ENCODE results near the gene ERCC8.
"Not testable (repeated sequence)": the region's sequence is repeated elsewhere in the genome, so short reads cannot be mapped to it uniquely, and the experiment has no call there.

ERCC8 gene

DNA sequence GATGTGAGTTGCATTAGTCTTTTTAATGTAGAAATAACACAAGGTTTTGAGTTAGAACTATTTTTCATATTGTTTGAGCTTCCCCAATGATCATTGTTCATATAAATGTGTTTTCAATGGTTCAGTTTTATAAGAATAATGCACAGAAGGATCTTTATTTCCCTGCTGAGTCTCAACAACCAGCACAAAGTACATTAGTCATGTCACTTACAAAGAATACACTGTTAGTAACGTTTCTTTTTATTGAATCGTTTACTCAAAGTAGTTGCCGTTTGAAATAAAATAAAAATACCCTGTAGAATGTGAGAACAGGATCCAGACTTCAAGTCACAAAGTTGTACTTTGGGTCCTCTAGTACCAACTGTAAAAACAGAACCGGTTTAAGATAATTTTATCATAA, 41.5 kb downstream of the ERCC8 start:
- DNase-seq, result no peak

DNA sequence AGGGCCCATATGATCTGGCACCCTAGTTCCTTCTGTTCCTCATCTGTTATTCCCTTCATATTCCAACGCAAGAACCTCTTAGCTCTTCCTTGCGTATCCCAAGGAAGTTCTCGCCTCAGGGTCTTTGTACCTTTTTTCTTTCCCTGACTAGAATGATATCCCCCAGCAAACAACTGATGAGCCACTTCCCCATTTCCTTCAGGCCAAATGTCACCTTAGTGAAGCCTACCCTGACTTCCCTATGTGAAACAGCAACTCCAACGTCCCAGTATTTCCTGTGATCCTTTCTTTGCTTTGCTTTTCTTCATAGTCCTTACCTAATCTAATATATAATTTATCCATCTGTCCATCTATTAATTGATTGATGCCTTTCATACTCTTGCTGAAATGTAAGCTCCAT, 47.9 kb downstream of the ERCC8 start:
- no peak for DNase-seq

- no peak for DNase-seq
These were observed 51.3 kb downstream of the ERCC8 start for GRCh38 chr5:60893521-60893920.

DNA sequence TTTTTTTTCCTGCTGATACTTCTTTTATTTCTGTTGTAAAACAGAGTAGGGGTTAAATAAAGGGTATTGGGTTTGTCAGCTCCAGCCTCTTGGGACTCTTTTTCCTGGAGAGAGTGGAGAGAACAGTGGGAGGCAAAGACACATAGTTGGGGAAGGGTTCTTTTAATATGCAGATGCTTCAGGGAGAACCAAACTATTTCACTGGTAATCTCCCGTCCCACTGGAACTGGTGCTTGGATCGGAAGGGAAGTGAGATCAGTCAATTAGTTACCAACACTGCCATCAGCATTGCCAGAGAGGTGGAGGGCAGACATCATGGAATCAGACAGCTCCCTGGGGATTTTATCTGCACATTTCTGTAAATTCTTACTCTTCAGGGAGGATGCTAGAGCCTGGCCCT, 53.2 kb downstream of the ERCC8 start:
- no peak for DNase-seq

GRCh38 chr5:60888359-60889061, 56.4 kb downstream of the ERCC8 start:
- DNase-seq, result no peak

- DNase-seq, result no peak
These were observed 57.1 kb downstream of the ERCC8 start for GRCh38 chr5:60887746-60888145.

- DNase-seq, result no peak
These were observed 57.8 kb downstream of the ERCC8 start for GRCh38 chr5:60887096-60887495.

GRCh38 chr5:60886158-60886557, 58.7 kb downstream of the ERCC8 start:
- no peak for DNase-seq

DNA sequence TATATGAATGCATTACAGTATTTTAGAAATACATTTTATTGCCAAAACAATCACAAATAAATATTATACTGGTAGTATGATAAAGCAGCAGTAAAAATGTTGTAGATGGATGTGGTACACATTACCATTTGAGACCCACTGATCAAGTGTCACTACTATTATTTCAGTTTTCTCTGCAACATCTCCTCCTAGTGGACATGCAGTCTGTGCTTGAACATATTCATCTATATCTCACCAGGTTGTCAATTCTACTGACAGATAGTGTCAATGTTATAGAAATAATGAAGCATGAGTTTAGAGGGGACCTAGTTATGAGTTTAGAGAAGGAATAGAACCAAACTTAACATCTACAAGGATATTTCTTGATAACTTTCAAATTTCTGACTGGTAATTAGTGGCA, 61.6 kb downstream of the ERCC8 start:
- DNase-seq, result peak; percentile 17 to 26

DNA sequence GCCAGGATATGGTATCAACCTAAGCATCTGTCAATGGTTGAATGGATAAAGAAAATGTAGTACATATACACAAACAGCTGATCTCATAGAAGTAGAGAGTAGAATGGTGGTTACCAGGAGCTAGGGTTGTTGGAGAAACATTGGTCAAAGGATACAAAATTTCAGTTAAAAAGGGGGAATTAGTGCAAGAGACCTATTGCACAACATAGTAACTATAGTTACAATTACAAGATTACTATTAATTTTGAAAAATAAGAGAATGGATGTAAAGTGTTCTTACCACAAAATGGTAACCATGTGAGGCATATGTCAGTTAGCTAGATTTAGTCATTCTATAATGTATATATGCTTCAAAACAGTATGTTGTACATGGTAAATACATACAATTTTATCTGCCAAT, 72.0 kb downstream of the ERCC8 start:
- DNase-seq, result no peak

DNA sequence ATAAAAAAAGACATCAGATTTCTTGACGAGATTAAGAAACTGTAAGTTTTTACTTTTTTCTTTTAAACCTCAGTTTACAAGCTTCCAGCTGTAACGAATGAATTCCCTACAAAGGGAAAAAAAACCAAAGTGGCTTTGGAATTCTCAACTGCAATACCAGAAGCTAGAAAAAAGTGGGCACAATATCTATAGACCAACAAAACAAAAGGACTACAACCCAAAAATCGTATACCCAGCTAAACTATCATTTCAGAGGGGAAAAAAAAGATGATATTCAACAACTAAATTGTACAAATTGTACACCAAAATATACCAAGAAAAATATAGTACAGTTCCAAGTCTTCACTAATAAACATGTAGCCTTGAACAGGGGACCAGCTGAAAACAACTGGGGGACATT, 74.0 kb downstream of the ERCC8 start:
- DNase-seq, result no peak

DNA sequence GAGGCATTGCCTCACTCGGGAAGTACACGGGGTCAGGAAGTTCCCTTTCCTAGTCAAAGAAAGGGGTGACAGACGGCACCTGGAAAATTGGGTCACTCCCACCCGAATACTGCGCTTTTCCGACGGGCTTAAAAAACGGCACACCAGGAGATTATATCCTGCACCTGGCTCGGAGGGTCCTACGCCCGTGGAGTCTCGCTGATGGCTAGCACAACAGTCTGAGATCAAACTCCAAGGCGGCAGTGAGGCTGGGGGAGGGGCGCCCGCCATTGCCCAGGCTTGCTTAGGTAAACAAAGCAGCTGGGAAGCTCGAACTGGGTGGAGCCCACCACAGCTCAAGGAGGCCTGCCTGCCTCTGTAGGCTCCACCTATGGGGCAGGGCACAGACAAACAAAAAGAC, 84.3 kb downstream of the ERCC8 start:
- not testable (repeated sequence) for DNase-seq

DNA sequence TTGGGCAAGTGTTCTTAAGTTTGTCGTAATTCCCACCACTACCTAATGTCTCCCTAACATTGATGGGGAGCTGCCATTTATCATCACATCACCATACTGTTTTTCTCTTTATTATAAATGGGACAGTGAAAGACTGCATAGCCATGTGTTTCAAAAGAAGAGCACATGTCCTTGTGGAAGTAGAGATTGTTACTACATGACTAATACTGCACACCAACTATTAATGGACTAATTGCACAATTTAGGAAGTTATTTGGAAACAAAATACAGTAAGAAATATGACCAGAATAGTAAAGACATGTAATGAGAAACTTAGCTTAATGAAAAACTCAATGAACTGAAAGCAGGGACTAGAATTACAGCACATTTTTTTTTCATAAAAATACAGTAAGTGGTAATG, 88.8 kb downstream of the ERCC8 start:
- DNase-seq, result no peak

DNA sequence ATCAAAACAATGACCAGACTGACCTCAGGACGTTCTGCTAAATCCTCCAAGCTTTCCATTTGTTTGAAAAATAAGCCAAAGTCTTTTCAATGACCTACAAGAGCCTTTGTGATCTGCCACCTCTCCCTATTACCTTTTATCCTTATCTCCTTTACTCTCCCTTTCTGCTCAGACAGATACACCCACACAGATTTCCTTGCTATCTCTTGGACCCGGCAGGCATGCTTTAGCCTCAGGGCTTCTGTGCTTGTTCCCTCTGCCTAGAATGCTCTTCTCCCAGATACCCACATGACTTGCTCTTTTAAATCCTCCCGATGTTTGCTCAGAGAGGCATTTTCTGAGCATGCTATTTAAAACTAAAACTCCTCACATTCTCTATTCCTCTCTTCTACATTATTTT, 91.9 kb downstream of the ERCC8 start:
- DNase-seq, result no peak

GRCh38 chr5:60852317-60852716, 92.6 kb downstream of the ERCC8 start:
- DNase-seq, result no peak

DNA sequence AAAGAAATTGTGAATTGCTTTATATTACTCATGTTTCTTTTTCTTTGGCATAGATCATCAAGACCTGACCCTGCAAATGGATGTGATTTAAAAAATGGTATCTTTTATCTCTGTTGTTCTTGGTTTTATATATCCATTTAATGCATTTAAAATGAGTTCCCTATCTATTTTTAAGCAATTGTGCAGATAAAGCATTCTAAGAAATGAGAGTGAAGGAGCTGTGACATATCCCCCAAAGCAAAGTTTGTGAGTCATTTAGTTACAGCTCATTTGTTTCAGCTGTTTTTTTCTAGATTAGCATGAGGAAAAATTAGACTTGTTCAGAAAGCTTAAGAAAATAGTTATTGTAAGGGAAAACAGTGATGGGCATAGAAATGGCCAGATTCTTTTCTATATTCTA, 93.2 kb downstream of the ERCC8 start:
- DNase-seq, result no peak

GRCh38 chr5:60846298-60846697, 98.6 kb downstream of the ERCC8 start:
- DNase-seq, result no peak

- peak; percentile 64 to 78 for DNase-seq
These were observed 100.6 kb downstream of the ERCC8 start, which contains the start of gene ELOVL7 for GRCh38 chr5:60843936-60844905. Gene ELOVL7, minus strand, starts transcription at chr5:60844269. Its CDS starts 56,872 bp downstream, at chr5:60787397.

GRCh38 chr5:60843386-60843935, 101.4 kb downstream of the ERCC8 start:
- DNase-seq, result no peak

DNA sequence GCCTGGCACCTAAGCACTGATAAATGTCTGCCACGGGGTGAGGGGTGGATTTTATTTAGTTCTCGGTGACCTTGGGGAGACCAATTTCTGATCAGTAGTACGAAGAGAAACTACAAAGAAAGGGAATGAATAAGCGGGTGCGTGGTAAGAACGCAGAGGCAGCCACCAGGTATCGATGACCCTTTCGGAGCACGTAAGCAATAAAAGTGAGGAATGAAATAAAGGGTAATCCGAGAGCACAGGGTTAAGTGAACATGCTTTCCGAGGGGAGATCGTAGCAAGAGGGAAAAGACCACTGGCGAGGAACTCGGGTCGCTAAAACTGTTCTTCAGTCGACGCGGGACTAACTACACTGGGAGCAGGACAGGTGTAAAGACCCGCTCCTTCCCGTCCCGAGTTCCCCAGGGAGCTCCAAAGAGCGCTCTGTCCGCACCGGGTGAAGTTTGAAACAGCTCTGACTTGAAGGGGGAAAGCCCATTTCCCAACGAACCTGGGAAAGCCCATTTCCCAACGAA, 101.9 kb downstream of the ERCC8 start:
- no peak for DNase-seq

- no peak for DNase-seq
These were observed 103.5 kb downstream of the ERCC8 start for GRCh38 chr5:60841361-60841760.

DNA sequence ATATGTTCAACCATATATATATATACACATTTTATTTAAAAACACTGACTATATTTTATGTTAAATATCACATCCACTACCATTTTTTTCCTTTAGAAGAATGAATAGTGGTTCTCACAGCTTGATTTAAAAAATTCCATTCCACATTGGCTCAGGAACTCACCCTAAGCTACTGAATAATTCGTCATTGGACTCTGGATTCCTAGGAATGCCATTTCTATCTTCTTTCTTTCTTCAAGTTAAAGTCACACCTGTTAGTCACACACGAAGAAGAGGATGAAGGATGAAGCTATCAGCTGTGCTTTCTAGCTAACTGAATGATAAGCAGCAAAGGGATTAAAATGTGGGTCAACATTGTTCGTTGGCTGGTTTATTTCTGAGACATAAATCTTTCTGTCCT, 108.7 kb downstream of the ERCC8 start:
- no peak for DNase-seq

- no peak for DNase-seq
These were observed 109.3 kb downstream of the ERCC8 start for GRCh38 chr5:60835554-60835953.

DNA sequence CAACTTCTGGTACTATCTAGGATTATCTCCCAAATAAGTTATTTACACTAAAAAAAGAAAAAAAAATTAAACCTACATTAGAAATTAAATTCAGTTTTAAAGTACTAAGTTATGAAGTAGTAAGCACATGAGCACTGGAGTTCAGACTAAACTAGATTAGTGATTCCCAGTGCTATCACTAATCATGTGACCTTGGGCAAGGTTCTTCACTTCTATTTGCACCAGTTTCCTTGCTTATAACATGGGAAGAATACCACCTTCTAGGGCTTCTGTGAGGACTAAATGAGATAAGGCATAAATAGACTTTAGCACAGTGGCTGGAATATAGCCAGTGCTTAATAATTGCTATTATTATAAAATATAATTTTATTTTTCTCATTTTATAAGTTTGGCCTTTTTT, 111.3 kb downstream of the ERCC8 start:
- DNase-seq, result no peak
